Stimulated activated CD4-positive, alpha-beta T cell treated with anti-CD3 and anti-CD28 coated beads, Interleukin-1b, Interleukin-23, amount 100 ng/mL, for 4 hours (primary cell): Measurements from ENCODE around the gene SLC38A10.
A peak's percentile ranks its signal among the peaks of the same experiment; 100 is the strongest.

Experiments
- DNase-seq, 2 donors: peaks; one replicate each; pipeline ENCODE4 v3.0.0-alpha.2; 2020; ENCODE audit warnings: low read depth in 2 of 2

Gene SLC38A10

GRCh38 chr17:81295031-81295675 lies at the start of gene SLC38A10:
SLC38A10 (minus strand) TSS chr17:81295307; CDS start chr17:81294921, 386 bp downstream.
- DNase-seq: peak; percentile 81 to 85

GRCh38 chr17:81342269-81343070 lies 47.4 kb upstream of the SLC38A10 start:
- DNase-seq: no peak

GRCh38 chr17:81341516-81342268 lies 46.6 kb upstream of the SLC38A10 start:
- no peak for DNase-seq

GRCh38 chr17:81340607-81341515 lies 45.8 kb upstream of the SLC38A10 start:
- DNase-seq: no peak

- DNase-seq: no peak
Measured at GRCh38 chr17:81339534-81340296, 44.6 kb upstream of the SLC38A10 start.

- DNase-seq: no peak
Measured at GRCh38 chr17:81339191-81339533, 44.1 kb upstream of the SLC38A10 start.

- no peak for DNase-seq
Measured at GRCh38 chr17:81338274-81339190, 43.4 kb upstream of the SLC38A10 start.

- no peak for DNase-seq
Measured at GRCh38 chr17:81337476-81337879, 42.4 kb upstream of the SLC38A10 start.

- DNase-seq: no peak
Measured at GRCh38 chr17:81336930-81337325, 41.8 kb upstream of the SLC38A10 start.

GRCh38 chr17:81336296-81336929 lies 41.3 kb upstream of the SLC38A10 start:
- DNase-seq: no peak

GRCh38 chr17:81335773-81336157 lies 40.7 kb upstream of the SLC38A10 start:
- no peak for DNase-seq

- no peak for DNase-seq
Measured at GRCh38 chr17:81334987-81335772, 40.1 kb upstream of the SLC38A10 start.

GRCh38 chr17:81334391-81334901 lies 39.3 kb upstream of the SLC38A10 start:
- no peak for DNase-seq

GRCh38 chr17:81333616-81334368 lies 38.7 kb upstream of the SLC38A10 start:
- no peak for DNase-seq

- no peak for DNase-seq
Measured at GRCh38 chr17:81332914-81333528, 37.9 kb upstream of the SLC38A10 start.

GRCh38 chr17:81332118-81332834 lies 37.2 kb upstream of the SLC38A10 start:
- no peak for DNase-seq
